HG02870 (cell line): ENCODE data around the gene CHAMP1.

Experiments used
- ATAC-seq: cut with Tn5 transposase; IDR thresholded peaks from one replicate; pipeline ENCODE4 v1.9.1; 2021; ENCODE audit warnings: mild to moderate bottlenecking, moderate library complexity; ENCODE audit not compliant: unreplicated experiment

CHAMP1 gene

GRCh38 chr13:114314074-114314912, at the start of gene CHAMP1:
CHAMP1 (plus strand) TSS chr13:114314503; CDS start chr13:114323843, 9,340 bp downstream.
- peak; percentile 69 for ATAC-seq

DNA sequence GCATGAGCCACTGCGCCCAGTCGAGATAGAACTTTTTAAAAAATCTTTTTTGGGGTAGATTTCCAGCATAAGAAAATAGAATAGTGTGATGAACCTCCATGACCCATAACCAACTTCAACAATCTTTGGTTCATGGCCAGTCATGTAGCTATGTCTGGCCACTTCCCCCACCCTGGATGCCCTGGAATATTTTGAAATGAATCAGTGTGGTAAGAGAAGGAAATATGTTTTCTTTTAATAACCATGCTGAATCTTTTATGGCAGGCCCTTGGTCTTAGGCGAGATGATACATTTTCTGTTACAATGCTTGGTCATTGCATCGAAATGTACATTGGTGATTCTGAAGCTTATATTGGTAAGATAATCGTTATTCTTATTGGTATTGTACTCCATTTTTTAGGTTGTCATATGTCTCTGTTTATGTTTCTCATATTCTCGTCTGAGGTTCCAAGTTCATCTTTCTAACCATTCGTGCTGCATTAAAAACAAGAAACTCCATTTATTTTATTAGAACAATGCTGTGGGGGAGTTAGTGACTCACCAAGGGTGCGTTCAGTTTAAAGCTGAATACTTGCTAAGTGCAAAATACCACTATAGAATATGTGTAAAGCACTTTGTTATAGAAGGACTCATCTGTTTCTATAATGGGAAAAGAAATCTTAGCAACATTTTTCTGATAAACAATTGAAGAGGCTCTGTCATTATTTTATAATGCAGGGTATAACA, 49.3 kb upstream of the CHAMP1 start:
- no peak for ATAC-seq

GRCh38 chr13:114266241-114266640, 48.1 kb upstream of the CHAMP1 start:
- ATAC-seq = no peak

GRCh38 chr13:114268344-114269280, 45.7 kb upstream of the CHAMP1 start:
- ATAC-seq = no peak

GRCh38 chr13:114269281-114269770, 45.0 kb upstream of the CHAMP1 start:
- no peak for ATAC-seq

DNA sequence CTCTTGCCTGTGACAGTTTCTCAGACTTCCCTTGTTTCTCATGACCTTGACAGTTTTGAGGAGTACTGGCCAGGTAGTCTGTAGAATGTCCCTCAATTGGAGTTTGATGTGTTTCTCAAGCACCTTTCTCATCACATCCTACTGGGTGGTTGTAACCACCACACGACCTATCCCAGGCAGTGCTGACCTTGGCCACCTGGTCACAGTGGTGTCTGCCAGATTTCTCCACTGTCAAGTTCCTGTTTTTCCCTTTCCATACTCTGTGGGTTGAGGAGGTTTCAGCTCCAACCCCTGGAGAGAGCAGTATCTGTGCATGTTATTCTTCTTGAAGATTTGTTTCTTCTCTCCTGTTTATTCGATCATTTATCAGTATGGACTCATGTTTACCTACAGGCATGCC, 41.3 kb upstream of the CHAMP1 start:
- ATAC-seq = no peak

- ATAC-seq = no peak
Measured at GRCh38 chr13:114275304-114275703, 39.0 kb upstream of the CHAMP1 start.

GRCh38 chr13:114279146-114279545, 35.2 kb upstream of the CHAMP1 start:
- ATAC-seq = no peak

GRCh38 chr13:114279758-114280355, 34.4 kb upstream of the CHAMP1 start:
- no peak for ATAC-seq

- ATAC-seq = peak; percentile 56
Measured at GRCh38 chr13:114281351-114282040, 32.8 kb upstream of the CHAMP1 start, which contains the start of gene UPF3A. UPF3A (plus strand) TSS chr13:114281601; CDS start chr13:114281640, 39 bp downstream.

DNA sequence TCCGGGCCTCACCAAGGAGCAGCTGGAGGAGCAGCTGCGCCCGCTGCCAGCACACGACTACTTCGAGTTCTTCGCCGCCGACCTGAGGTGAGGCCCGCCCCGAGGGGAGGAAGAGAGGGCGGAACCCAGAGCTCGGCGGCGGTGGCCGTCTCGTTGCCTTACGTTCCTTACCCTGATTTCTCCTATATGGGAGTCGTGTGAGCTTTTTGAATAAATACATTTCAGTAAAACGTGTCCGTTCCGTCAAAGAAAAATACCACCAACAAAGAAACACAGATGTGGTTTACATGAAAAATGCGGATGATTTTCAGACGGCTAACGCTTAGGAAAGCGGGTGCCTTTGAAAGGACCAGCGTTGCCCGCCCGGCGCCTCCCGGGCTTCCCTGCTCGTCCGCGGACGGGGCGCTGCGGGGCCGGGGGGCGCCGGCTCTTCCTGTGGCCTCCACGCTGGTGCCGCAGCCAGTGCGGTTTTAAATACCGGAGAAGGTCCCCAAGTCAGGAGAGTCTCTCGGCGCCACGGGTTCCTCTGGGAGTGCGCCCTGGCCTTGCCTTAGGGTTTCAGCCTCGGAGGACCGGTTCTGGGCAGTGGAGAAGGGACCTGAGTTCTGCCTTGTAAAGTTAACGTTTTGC, 32.1 kb upstream of the CHAMP1 start:
- peak; percentile 42 for ATAC-seq

DNA sequence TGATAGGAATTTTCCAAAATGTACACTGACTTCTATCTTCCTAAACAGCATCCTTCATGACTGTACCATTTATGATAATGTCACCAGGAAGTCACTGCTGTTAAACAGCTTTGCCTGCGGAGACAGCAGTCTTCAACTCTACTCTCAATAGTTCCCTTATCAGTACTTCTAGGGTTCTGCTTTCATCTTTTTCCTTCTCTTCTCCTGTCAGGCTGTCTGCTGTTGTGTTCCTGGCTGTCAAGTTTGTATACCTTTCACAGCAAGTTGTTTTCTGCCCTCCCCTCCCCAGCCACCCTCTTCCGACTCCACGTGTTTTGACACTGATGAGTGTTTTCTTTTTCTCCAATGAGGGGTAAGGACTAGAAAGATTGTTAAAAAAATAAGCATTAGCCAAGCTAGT, 30.7 kb upstream of the CHAMP1 start:
- no peak for ATAC-seq

DNA sequence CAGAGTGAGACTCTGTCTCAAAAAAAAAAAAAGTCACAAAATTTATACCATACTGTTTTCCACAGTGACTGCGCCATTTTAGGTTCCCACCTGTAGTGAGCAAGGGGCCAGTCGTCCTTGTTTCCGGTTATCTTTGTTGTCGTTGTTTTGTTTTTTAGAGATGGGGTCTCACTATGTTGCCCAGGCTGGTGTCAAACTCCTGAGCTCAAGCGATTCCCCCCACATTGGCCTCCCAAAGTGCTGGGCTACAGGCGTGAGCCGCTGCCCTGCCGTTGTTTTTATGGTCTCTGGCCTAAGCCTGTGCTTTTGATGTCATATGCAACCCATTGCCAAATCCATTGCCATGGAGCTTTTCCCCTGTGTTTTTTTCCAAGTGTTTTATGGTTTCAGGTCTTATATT, 29.6 kb upstream of the CHAMP1 start:
- ATAC-seq = no peak

- ATAC-seq = no peak
Measured at GRCh38 chr13:114285166-114285808, 29.0 kb upstream of the CHAMP1 start.

- no peak for ATAC-seq
Measured at GRCh38 chr13:114286808-114287207, 27.5 kb upstream of the CHAMP1 start.

- no peak for ATAC-seq
Measured at GRCh38 chr13:114288157-114288591, 26.1 kb upstream of the CHAMP1 start.

GRCh38 chr13:114296448-114296847, 17.9 kb upstream of the CHAMP1 start:
- ATAC-seq = no peak

GRCh38 chr13:114296902-114297301, 17.4 kb upstream of the CHAMP1 start:
- peak; percentile 50 for ATAC-seq

DNA sequence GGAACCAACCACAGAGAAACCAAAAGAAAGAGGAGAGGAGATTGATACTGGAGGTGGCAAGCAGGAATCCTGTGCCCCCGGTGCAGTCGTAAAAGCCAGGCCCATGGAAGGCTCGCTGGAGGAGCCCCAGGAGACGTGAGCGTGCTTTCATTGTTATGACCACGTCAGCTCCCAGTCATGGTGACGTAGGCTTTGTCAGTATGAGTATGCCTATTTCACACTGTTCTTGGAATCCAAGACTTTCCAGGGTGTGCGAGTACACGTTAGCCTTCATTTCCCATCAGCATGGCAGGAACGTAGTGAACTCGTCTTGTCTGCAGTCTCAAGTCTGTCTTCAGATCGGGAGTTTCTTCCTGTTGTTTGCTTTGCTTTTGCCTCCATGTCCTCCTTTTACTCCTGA, 15.4 kb upstream of the CHAMP1 start:
- ATAC-seq = no peak
